Fibroblast of lung (primary cell): ENCODE results near the gene NEUROD1. TPM values are rescaled to one million over a fixed set of nuclear protein-coding genes. Genes with fewer than 3 reads are reported as not detected.
A peak's percentile ranks its signal among the peaks of the same experiment; 100 is the strongest.

ENCODE experiments used
- DNase-seq, 2 donors: peaks; one replicate each; pipeline versions ENCODE4 v3.0.0 to v3.0.0-alpha.2; 2010; ENCODE audit warnings: low read depth in 2 of 2
- H2AFZ ChIP-seq: 2 replicates; pipeline ENCODE4 v1.5.1; 2012; ENCODE audit warnings: low read length, control low read depth, inconsistent platforms
- H3K27ac ChIP-seq: 2 replicates; pipeline ENCODE4 v1.5.1; 2011; ENCODE audit warnings: low read length, control low read depth; ENCODE audit not compliant: insufficient read depth
- H3K27me3 ChIP-seq: 2 replicates; pipeline ENCODE4 v1.5.1; 2011; ENCODE audit warnings: mild to moderate bottlenecking, low read length; ENCODE audit not compliant: control insufficient read depth, insufficient read depth
- H3K36me3 ChIP-seq: 2 replicates; pipeline ENCODE4 v1.5.1; 2011; ENCODE audit warnings: low read length; ENCODE audit not compliant: control insufficient read depth, insufficient read depth
- H3K4me1 ChIP-seq: 2 replicates; pipeline ENCODE4 v1.5.1; 2011; ENCODE audit warnings: low read length; ENCODE audit not compliant: control insufficient read depth, insufficient read depth; ENCODE audit errors: extremely low read depth
- H3K4me2 ChIP-seq: 2 replicates; pipeline ENCODE4 v1.5.1; 2011; ENCODE audit warnings: low read length, control low read depth; ENCODE audit not compliant: insufficient read depth; ENCODE audit errors: extremely low read depth
- H3K4me3 ChIP-seq, 4 experiments: fragments of 200-600 bp in 1 of 4; sonication (generic) in 1 of 4; replicated peaks in 1 of 4; 2 replicates each; pipeline ENCODE4 v1.5.1; 2011 to 2016; ENCODE audit warnings: low read length in 4 of 4, low read depth in 3 of 4, mild to moderate bottlenecking in 3 of 4, control low read depth in 2 of 4, inconsistent platforms in 1 of 4, mixed read lengths in 1 of 4; ENCODE audit not compliant: insufficient read depth in 1 of 4; ENCODE audit errors: control extremely low read depth in 1 of 4
- H3K79me2 ChIP-seq: 2 replicates; pipeline ENCODE4 v1.5.1; 2012; ENCODE audit warnings: mild to moderate bottlenecking, low read length, inconsistent platforms; ENCODE audit not compliant: control insufficient read depth, insufficient read depth
- H3K9ac ChIP-seq: 2 replicates; pipeline ENCODE4 v1.5.1; 2011; ENCODE audit warnings: mild to moderate bottlenecking, low read length, control low read depth; ENCODE audit not compliant: insufficient read depth
- H3K9me3 ChIP-seq: 2 replicates; pipeline ENCODE4 v1.5.1; 2012; ENCODE audit warnings: low read depth, low read length; ENCODE audit not compliant: control insufficient read depth, insufficient read depth
- H4K20me1 ChIP-seq: 2 replicates; pipeline ENCODE4 v1.5.1; 2011; ENCODE audit warnings: low read length; ENCODE audit not compliant: control insufficient read depth, insufficient read depth; ENCODE audit errors: extremely low read depth
- EZH2 ChIP-seq: IDR thresholded peaks from 2 replicates; pipeline ENCODE4 v1.5.1; 2012; ENCODE audit warnings: low read length, control low read depth, mild to moderate bottlenecking; ENCODE audit errors: missing control alignments
- polyA plus RNA-seq, 2 donors: library from polyadenylated mRNA; depleted of rRNA in 1 of 2; stranded (reverse) in 1 of 2; unstranded in 1 of 2; fragments of >200 nt; gene quantifications; 2 replicates each; pipeline ENCODE4 v1.2.1, GENCODE V29; 2011 to 2012; ENCODE audit warnings: missing spikeins in 1 of 2
- total RNA-seq: library from RNA; depleted of rRNA; stranded (reverse); fragments of >200 nt; gene quantifications from 2 replicates; pipeline ENCODE4 v1.2.1, GENCODE V29; 2014
- TF ChIP-seq, protein P1 (sequence below), 2 donors: IDR thresholded peaks in 1 of 2; conservative IDR thresholded peaks in 1 of 2; 1 replicate in 1 of 2; 2 replicates in 1 of 2; pipeline ENCODE4 v1.5.1; 2011 to 2012; ENCODE audit warnings: low read length in 2 of 2, control low read depth in 1 of 2, inconsistent platforms in 1 of 2, low read depth in 1 of 2, mild to moderate bottlenecking in 1 of 2

The NEUROD1 gene
- total and polyA plus RNA-seq, 2 donors (not counting 1 experiment from before 2014, with no cell fraction given) = not detected

DNA sequence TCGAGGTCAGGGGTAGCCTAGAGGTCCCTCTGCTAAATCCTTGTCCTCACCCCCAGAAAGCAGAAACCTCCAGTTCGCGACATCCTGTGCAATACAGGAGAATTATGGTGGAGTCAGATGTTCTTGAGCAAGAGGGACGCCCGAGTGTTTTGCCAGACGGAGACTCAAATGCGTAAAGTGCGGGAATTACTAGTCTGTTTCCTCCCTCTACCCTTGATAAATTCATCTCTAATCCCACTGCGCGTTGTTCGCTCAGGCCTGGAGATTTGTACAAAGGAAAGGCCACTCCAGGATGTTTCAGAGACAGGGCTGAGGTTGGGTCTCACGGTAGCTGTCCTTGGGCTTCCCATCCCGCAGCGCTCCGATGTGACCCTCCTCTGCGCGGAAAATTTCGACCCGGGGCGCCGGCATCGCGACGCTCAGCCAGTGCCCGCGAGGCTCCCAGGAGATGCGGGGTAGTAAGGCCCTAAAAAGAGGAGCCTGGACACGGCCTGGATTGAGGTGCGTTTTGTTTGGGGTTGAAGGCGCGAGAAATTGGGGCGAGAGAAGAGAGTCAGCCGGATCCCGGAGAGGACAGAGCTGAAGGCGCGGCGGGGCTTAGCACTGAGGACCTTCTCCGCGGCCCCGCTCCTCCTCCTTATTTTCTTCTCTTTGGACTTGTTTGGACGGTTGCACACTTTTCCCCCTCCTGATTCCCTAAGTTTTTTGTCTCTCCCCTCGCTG lies 2.6 kb upstream of the NEUROD1 start:
- H3K27me3 ChIP-seq = peaks cover 79% of the 10 kb centered on the region
- TF ChIP-seq EZH2 = peak; percentile 96
- TF ChIP-seq, protein P1, sequence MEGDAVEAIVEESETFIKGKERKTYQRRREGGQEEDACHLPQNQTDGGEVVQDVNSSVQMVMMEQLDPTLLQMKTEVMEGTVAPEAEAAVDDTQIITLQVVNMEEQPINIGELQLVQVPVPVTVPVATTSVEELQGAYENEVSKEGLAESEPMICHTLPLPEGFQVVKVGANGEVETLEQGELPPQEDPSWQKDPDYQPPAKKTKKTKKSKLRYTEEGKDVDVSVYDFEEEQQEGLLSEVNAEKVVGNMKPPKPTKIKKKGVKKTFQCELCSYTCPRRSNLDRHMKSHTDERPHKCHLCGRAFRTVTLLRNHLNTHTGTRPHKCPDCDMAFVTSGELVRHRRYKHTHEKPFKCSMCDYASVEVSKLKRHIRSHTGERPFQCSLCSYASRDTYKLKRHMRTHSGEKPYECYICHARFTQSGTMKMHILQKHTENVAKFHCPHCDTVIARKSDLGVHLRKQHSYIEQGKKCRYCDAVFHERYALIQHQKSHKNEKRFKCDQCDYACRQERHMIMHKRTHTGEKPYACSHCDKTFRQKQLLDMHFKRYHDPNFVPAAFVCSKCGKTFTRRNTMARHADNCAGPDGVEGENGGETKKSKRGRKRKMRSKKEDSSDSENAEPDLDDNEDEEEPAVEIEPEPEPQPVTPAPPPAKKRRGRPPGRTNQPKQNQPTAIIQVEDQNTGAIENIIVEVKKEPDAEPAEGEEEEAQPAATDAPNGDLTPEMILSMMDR (conservative IDR thresholded peaks at IDR 0.05 in 1 of 2, IDR thresholded peaks at IDR 0.05 in 1 of 2; ENCODE audit: low read depth in 1 of 2, low read length in 2 of 2) = no peak

DNA sequence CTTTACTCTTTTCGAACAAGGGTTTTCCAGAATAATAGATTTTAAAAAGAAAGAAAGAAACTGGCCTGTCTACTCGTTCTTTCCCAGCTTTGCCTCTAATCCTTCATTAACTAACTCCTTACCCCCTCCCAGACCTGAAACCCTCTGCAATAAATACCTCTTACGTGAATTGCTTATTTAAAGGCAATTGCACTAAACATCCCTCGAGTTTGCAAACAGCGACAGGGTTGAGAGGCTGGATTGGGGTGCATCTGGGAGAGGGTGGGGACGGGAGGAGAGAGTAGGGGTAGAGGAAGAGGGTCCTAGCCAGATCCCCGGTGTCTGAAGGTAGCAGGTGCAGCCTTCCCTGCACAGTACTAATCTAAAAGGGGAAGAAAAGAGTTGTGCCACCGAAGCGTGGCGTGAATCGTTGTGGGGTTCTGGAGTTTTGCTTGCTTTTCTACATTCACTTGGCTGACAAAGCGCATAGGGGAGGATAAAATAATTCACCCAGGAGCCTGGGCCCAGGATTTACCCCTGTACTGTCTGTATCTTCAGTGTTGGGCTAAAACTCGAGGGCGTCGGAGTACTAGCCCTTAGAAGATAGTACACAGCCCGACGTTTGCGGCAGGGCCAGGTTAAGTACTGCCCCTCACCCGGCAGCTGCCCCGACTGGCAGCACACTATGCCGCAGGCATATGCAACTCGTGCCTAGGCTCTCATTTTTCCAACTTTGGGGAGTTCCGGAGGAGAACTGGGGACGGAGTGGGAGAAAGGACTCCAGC lies 1.9 kb upstream of the NEUROD1 start:
- Histone ChIP-seq H4K20me1 (no peaks in the 10 kb centered on the region), H3K27ac (no peak overlapping the region), H3K4me1 (peaks cover 3% of the 10 kb centered on the region), H3K4me2 (no peak overlapping the region), H3K27me3 (peaks cover 82% of the 10 kb centered on the region), H3K4me3 (no peak overlapping the region), H3K9ac (no peak overlapping the region), H2AFZ (no peak overlapping the region), H3K36me3 (no peaks in the 10 kb centered on the region), H3K9me3 (no peaks in the 10 kb centered on the region), H3K79me2 (no peaks in the 10 kb centered on the region)
- DNase-seq = no peak
- TF ChIP-seq, protein P1 (conservative IDR thresholded peaks at IDR 0.05 in 1 of 2, IDR thresholded peaks at IDR 0.05 in 1 of 2; ENCODE audit: low read depth in 1 of 2, low read length in 2 of 2) = no peak
- TF ChIP-seq EZH2 = no peak

More for the DNA sequence above, 2.6 kb upstream of the NEUROD1 start:
- Histone ChIP-seq H2AFZ (no peak overlapping the region), H3K9ac (no peak overlapping the region), H3K36me3 (no peaks in the 10 kb centered on the region), H3K4me2 (no peak overlapping the region), H3K79me2 (no peaks in the 10 kb centered on the region), H4K20me1 (no peaks in the 10 kb centered on the region), H3K27ac (no peak overlapping the region), H3K4me1 (peaks cover 3% of the 10 kb centered on the region), H3K4me3 (no peak overlapping the region), H3K9me3 (no peaks in the 10 kb centered on the region)
- DNase-seq = no peak
